ENCODE measurements around the gene EEF1AKMT2. TPM values are rescaled to one million over a fixed set of nuclear protein-coding genes. Genes with fewer than 3 reads are reported as not detected.

The EEF1AKMT2 gene
- total RNA-seq, 1 experiment from 2014 or later, result 13.0 TPM

DNA sequence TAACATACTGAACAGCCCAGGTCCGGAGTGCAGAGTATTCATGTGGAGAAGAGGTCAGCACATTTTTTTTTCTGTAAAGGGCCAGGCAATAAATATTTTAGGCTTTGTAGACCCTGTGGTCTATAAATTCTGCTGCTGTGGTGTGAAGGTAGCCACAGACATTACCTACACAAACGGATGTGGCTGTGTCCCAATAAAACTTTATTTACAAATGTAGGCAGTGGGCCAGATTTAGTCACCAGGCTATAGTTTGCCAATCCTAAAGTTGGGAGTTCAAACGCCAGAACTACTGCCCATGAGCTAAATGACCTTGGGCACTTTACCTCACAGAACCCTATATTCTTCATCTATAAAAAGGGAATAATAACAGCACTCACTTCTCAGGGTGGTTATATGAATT is 60.9 kb downstream of the EEF1AKMT2 start:
- CTCF ChIA-PET, result no interaction called here
- Mint-ChIP-seq H3K36me3 (ENCODE audit: insufficient read depth, unreplicated experiment) (no peaks in the 10 kb centered on the region), H3K27ac (ENCODE audit: unreplicated experiment) (no peak overlapping the region), H3K9me3 (ENCODE audit: low read depth, unreplicated experiment) (no peaks in the 10 kb centered on the region), H3K4me1 (ENCODE audit: low read depth, unreplicated experiment) (no peaks in the 10 kb centered on the region), H3K4me3 (ENCODE audit: low read depth, unreplicated experiment) (no peak overlapping the region), H3K27me3 (ENCODE audit: unreplicated experiment) (no peaks in the 10 kb centered on the region)
- TF ChIP-seq, protein P1, sequence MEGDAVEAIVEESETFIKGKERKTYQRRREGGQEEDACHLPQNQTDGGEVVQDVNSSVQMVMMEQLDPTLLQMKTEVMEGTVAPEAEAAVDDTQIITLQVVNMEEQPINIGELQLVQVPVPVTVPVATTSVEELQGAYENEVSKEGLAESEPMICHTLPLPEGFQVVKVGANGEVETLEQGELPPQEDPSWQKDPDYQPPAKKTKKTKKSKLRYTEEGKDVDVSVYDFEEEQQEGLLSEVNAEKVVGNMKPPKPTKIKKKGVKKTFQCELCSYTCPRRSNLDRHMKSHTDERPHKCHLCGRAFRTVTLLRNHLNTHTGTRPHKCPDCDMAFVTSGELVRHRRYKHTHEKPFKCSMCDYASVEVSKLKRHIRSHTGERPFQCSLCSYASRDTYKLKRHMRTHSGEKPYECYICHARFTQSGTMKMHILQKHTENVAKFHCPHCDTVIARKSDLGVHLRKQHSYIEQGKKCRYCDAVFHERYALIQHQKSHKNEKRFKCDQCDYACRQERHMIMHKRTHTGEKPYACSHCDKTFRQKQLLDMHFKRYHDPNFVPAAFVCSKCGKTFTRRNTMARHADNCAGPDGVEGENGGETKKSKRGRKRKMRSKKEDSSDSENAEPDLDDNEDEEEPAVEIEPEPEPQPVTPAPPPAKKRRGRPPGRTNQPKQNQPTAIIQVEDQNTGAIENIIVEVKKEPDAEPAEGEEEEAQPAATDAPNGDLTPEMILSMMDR (IDR thresholded peaks at IDR 0.05; ENCODE audit: unreplicated experiment), result no peak
- DNase-seq, result no peak
- no TSS peak for BruUV-seq (replicated peaks)
- intact Hi-C loops (cut with micrococcal nuclease; ENCODE audit: unreplicated experiment), result no loop called here

DNA sequence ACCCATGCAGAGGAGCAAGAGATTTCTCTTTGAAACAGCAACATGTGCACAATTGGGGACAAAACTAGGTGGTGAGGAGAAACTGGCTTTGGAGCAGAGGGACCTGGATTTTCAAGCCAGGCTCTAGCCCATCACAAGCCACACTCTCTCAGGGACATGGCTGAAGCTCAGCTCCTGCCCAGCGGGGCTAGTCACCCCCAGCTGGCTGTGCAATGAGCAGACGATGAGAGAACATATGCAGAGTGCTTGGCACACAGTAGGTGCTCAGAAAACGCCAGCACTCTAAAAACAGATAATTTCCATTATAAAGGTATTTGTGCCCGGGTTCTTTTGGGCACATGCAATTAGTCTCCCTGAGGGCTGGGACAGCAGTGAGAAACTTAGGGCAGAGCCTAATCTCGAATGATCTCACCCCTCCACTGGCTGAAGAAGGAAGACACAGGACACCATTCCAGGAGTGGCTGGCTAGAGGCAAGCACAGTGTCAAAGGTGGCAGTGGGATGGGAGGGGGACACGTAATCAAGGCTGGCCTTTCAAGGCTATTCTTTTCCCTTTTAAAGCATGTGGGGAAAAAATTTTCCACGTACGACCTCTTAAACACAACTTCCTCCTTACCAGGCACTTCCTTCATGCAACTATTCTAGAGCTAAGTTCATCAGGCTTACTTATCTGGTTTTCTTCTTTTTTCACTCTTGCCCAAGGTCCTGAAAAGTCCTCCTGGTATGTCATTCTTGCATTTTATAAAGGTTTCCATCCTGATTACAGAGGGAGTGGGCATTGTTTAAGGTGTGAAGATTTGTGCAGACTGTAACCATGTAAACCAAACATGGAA is 62.6 kb downstream of the EEF1AKMT2 start:
- Mint-ChIP-seq H3K9me3 (ENCODE audit: low read depth, unreplicated experiment) (no peaks in the 10 kb centered on the region), H3K36me3 (ENCODE audit: insufficient read depth, unreplicated experiment) (peaks cover 5% of the 10 kb centered on the region), H3K27me3 (ENCODE audit: unreplicated experiment) (no peaks in the 10 kb centered on the region), H3K4me3 (ENCODE audit: low read depth, unreplicated experiment) (no peak overlapping the region), H3K27ac (ENCODE audit: unreplicated experiment) (no peak overlapping the region), H3K4me1 (ENCODE audit: low read depth, unreplicated experiment) (peaks cover 10% of the 10 kb centered on the region)
- DNase-seq, result no peak
- intact Hi-C loops (cut with micrococcal nuclease; ENCODE audit: unreplicated experiment), result no loop called here
- CTCF ChIA-PET, result no interaction called here
- TF ChIP-seq, protein P1 (IDR thresholded peaks at IDR 0.05; ENCODE audit: unreplicated experiment), result no peak
- no TSS peak for BruUV-seq (replicated peaks)

DNA sequence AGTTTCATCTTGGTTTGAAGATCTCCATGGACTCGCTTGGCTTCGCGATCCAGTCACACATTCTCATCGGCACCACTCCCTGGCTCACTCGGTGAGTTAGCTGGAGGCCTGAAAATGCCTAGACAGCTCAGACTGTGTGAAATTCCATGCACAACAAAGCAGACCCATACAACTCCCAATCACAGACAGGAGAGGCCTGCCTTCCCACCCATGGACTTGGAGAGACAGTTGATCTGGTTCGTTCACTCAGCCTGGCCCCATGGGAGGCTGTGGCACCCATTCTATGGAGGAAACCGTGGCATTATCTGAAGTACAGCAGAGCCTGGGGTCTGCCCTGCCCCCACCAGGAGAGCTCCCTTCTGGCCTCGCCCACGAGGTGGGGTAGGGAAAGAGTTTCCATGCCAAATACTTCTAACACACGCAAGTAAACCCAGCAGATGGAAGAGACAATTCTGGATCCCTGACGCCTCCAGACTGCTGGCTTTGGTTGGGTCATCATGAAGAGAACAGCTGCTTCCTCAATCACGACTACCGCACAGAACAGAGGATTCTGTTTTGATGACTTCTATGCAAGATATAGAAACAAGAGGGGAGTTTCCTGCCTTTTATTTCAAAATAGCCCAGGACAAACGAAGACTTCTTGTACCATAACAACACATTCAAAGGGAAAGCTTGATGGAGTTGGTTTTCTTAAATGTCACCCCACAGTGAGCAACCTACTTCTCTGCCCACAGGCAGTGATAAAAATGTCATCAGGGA is 63.4 kb downstream of the EEF1AKMT2 start:
- H3K27ac Mint-ChIP-seq (ENCODE audit: unreplicated experiment), result no peak overlapping the region
- DNase-seq, result no peak
- H3K4me1 Mint-ChIP-seq (ENCODE audit: low read depth, unreplicated experiment), result peaks cover 18% of the 10 kb centered on the region
- peaks cover 5% of the 10 kb centered on the region for H3K36me3 Mint-ChIP-seq (ENCODE audit: insufficient read depth, unreplicated experiment)
- intact Hi-C loops (cut with micrococcal nuclease; ENCODE audit: unreplicated experiment), result no loop called here
- CTCF ChIA-PET, result no interaction called here
- no peak overlapping the region for H3K4me3 Mint-ChIP-seq (ENCODE audit: low read depth, unreplicated experiment)
- no TSS peak for BruUV-seq (replicated peaks)
- TF ChIP-seq, protein P1 (IDR thresholded peaks at IDR 0.05; ENCODE audit: unreplicated experiment), result no peak
- H3K9me3 Mint-ChIP-seq (ENCODE audit: low read depth, unreplicated experiment), result no peaks in the 10 kb centered on the region
- H3K27me3 Mint-ChIP-seq (ENCODE audit: unreplicated experiment), result no peaks in the 10 kb centered on the region

DNA sequence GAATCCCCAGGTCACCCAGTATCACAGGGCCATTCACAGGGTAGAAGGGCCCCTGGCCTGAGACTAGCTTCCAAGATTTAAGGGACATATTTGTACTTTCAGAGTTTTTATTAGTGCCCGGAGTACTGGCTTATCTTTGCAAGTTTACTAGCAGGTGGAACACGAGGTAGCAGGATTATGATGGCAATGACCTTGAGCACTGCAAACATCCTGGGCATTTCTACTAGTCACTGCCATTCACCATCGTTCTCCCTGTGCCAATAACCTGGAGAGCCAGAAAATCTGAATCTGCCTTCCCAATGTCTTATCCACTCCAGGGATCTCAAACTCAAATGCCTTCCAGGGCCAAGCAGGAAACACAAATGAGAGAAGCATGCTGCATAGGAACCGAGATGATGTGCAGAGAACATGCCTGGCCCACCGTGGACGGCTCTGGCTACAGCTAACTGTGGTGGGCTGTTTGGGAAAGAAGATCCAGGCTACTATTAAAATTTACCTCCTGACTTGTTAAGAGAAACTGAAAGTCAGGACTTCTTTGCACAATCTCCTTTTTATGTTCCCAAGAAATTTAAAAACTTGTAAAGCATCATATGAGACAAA is 64.2 kb downstream of the EEF1AKMT2 start:
- BruUV-seq (replicated peaks), result no TSS peak
- no peak for DNase-seq
- Mint-ChIP-seq H3K4me3 (ENCODE audit: low read depth, unreplicated experiment) (no peak overlapping the region), H3K9me3 (ENCODE audit: low read depth, unreplicated experiment) (no peaks in the 10 kb centered on the region), H3K27me3 (ENCODE audit: unreplicated experiment) (no peaks in the 10 kb centered on the region), H3K4me1 (ENCODE audit: low read depth, unreplicated experiment) (peaks cover 24% of the 10 kb centered on the region), H3K27ac (ENCODE audit: unreplicated experiment) (no peak overlapping the region), H3K36me3 (ENCODE audit: insufficient read depth, unreplicated experiment) (peaks cover 5% of the 10 kb centered on the region)
- intact Hi-C loops (cut with micrococcal nuclease; ENCODE audit: unreplicated experiment), result no loop called here
- TF ChIP-seq, protein P1 (IDR thresholded peaks at IDR 0.05; ENCODE audit: unreplicated experiment), result no peak
- CTCF ChIA-PET, result no interaction called here
